PC-3 (cell line): Measurements from ENCODE around the gene ADCY2. TPM values are rescaled to one million over a fixed set of nuclear protein-coding genes. Genes with fewer than 3 reads are reported as not detected.

Experiments used
- ATAC-seq: fragments of 200-7000 bp; cut with Tn5 transposase; 2 replicates; pipeline ENCODE4 v1.9.1; 2020; ENCODE audit warnings: mild to moderate bottlenecking, moderate library complexity
- BruUV-seq: library from RNA; stranded (reverse); fragments of 400-500 nt; replicated peaks from 2 replicates; lab custom pipeline; 2021; lab: Mats Ljungman, UMichigan
- CTCF ChIA-PET: fragments of 300-600 bp; sonication (Branson Sonifier 250); formaldehyde crosslinking; loops from one replicate; lab custom pipeline; 2022; ENCODE audit warnings: antibody characterized with exemption; lab: Charles Lee
- POLR2A ChIA-PET: fragments of 300-600 bp; sonication (Branson Sonifier 250); formaldehyde crosslinking; loops from one replicate; lab custom pipeline; 2022; ENCODE audit warnings: antibody characterized with exemption; ENCODE audit not compliant: unreplicated experiment; lab: Charles Lee
- DNase-seq: peaks from one replicate; pipeline ENCODE4 v3.0.0-alpha.2; 2015
- H2AFZ ChIP-seq: fragments of 300-600 bp; sonication (generic); 2 replicates; pipeline ENCODE4 v1.6.0; 2016; ENCODE audit warnings: antibody characterized with exemption, low read length
- H3F3A ChIP-seq: fragments of 300-600 bp; sonication (generic); one replicate; pipeline ENCODE4 v1.6.0; 2017; ENCODE audit warnings: antibody characterized with exemption, low read length, control low read depth, mild to moderate bottlenecking; ENCODE audit not compliant: unreplicated experiment
- H3K27ac ChIP-seq: fragments of 300-600 bp; sonication (generic); 2 replicates; pipeline ENCODE4 v1.5.1; 2016; ENCODE audit warnings: mild to moderate bottlenecking, low read length
- H3K27me3 ChIP-seq: fragments of 300-600 bp; sonication (generic); 2 replicates; pipeline ENCODE4 v1.6.1; 2016; ENCODE audit warnings: low read length, mixed read lengths
- H3K36me3 ChIP-seq: fragments of 300-600 bp; sonication (generic); 2 replicates; pipeline ENCODE4 v1.6.1; 2016; ENCODE audit warnings: low read depth, mixed run types, low read length, mixed read lengths
- H3K4me1 ChIP-seq: fragments of 300-600 bp; sonication (generic); 2 replicates; pipeline ENCODE4 v1.5.1; 2016; ENCODE audit warnings: low read length; ENCODE audit not compliant: insufficient read depth
- H3K4me2 ChIP-seq: fragments of 300-600 bp; sonication (generic); 2 replicates; pipeline ENCODE4 v1.6.0; 2016; ENCODE audit warnings: low read length
- H3K4me3 ChIP-seq: fragments of 300-600 bp; sonication (generic); 2 replicates; pipeline ENCODE4 v1.5.1; 2016; ENCODE audit warnings: mild to moderate bottlenecking, low read length, mixed read lengths
- H3K79me2 ChIP-seq: fragments of 300-600 bp; sonication (generic); 2 replicates; pipeline ENCODE4 v1.6.1; 2017; ENCODE audit warnings: low read length, mixed read lengths
- H3K9ac ChIP-seq: fragments of 300-600 bp; sonication (generic); 2 replicates; pipeline ENCODE4 v1.6.0; 2016; ENCODE audit warnings: mild to moderate bottlenecking, low read length
- H3K9me2 ChIP-seq: fragments of 300-600 bp; sonication (generic); replicated peaks from 2 replicates; pipeline ENCODE4 v1.6.1; 2016; ENCODE audit warnings: mixed run types, low read length, mixed read lengths
- H3K9me3 ChIP-seq: fragments of 300-600 bp; sonication (generic); 2 replicates; pipeline ENCODE4 v1.6.1; 2016; ENCODE audit warnings: low read length, mixed read lengths
- H4K20me1 ChIP-seq: fragments of 300-600 bp; sonication (generic); 2 replicates; pipeline ENCODE4 v1.6.1; 2016; ENCODE audit warnings: low read length, mixed read lengths
- CTCF ChIP-seq: fragments of 300-600 bp; sonication (generic); conservative IDR thresholded peaks from 2 replicates; pipeline ENCODE4 v1.5.1; 2017; ENCODE audit warnings: antibody characterized with exemption, low read depth, mild to moderate bottlenecking, low read length
- EZH2 ChIP-seq: fragments of 300-600 bp; sonication (generic); IDR thresholded peaks from one replicate; pipeline ENCODE4 v1.6.1; 2017; ENCODE audit warnings: antibody characterized with exemption, mild to moderate bottlenecking, low read length; ENCODE audit not compliant: unreplicated experiment
- EZH2phosphoT487 ChIP-seq: fragments of 300-600 bp; sonication (generic); IDR thresholded peaks from 2 replicates; pipeline ENCODE4 v1.6.1; 2018; ENCODE audit warnings: mild to moderate bottlenecking, antibody characterized with exemption, low read length, borderline replicate concordance
- intact Hi-C: fragments of 100-400 bp; cut with micrococcal nuclease; formaldehyde crosslinking; loops from 2 replicates; pipeline ENCODE4 v1.9.0; 2023
- total RNA-seq: library from RNA; depleted of rRNA; stranded (reverse); fragments of >200 nt; gene quantifications from 2 replicates; pipeline ENCODE4 v1.2.3, GENCODE V29; 2014

Gene ADCY2
- total RNA-seq, 1 experiment from 2014 or later, result not detected

DNA sequence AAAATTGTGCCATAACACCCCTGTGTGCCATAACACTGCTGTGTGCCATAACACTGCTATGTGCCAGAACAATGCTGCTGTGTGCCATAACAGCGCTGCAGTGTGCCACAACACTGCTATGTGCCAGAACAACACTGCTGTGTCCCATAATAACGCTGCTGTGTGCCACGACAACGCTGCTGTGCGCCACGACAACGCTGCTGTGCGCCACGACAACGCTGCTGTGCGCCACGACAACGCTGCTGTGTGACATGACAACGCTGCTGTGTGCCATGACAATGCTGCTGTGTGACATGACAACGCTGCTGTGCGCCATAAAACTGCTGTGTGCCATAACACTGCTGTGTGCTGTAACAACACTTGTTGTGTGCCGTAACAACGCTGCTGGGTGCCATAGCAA lies 429.1 kb downstream of the ADCY2 start:
- TF ChIP-seq EZH2phosphoT487 (no peak), CTCF (no peak), EZH2 (no peak)
- no peak overlapping the region for H3K4me2 ChIP-seq
- H3K27me3 ChIP-seq, result peaks cover 95% of the 10 kb centered on the region
- H3K4me3 ChIP-seq, result no peak overlapping the region
- H3K9ac ChIP-seq, result no peak overlapping the region
- H4K20me1 ChIP-seq, result no peaks in the 10 kb centered on the region
- H3K79me2 ChIP-seq, result no peaks in the 10 kb centered on the region
- no peak for ATAC-seq
- H3K9me3 ChIP-seq, result no peaks in the 10 kb centered on the region
- no peaks in the 10 kb centered on the region for H3K36me3 ChIP-seq
- ChIA-PET CTCF (no interaction called here), POLR2A (no interaction called here)
- no peak for DNase-seq
- H3K4me1 ChIP-seq, result no peaks in the 10 kb centered on the region
- no peaks in the 10 kb centered on the region for H3K9me2 ChIP-seq
- H3F3A ChIP-seq, result no peaks in the 10 kb centered on the region
- no TSS peak for BruUV-seq
- no peak overlapping the region for H2AFZ ChIP-seq
- no peak overlapping the region for H3K27ac ChIP-seq
- intact Hi-C loops, result no loop called here

- Histone ChIP-seq H3K9me3 (no peaks in the 10 kb centered on the region), H3K27me3 (peaks cover 93% of the 10 kb centered on the region), H2AFZ (no peak overlapping the region), H3K27ac (no peak overlapping the region), H3K9ac (no peak overlapping the region), H3K4me1 (no peaks in the 10 kb centered on the region), H3K79me2 (no peaks in the 10 kb centered on the region), H3K4me3 (no peak overlapping the region), H4K20me1 (no peaks in the 10 kb centered on the region), H3K36me3 (no peaks in the 10 kb centered on the region), H3K9me2 (no peaks in the 10 kb centered on the region), H3K4me2 (no peak overlapping the region), H3F3A (no peaks in the 10 kb centered on the region)
- intact Hi-C loops, result no loop called here
- TF ChIP-seq EZH2phosphoT487 (no peak), CTCF (no peak), EZH2 (no peak)
- no TSS peak for BruUV-seq
- DNase-seq (no peak), ATAC-seq (no peak)
- POLR2A ChIA-PET, result no interaction called here
- CTCF ChIA-PET, result no interaction called here
Measured at GRCh38 chr5:7825630-7826029, 429.7 kb downstream of the ADCY2 start.

DNA sequence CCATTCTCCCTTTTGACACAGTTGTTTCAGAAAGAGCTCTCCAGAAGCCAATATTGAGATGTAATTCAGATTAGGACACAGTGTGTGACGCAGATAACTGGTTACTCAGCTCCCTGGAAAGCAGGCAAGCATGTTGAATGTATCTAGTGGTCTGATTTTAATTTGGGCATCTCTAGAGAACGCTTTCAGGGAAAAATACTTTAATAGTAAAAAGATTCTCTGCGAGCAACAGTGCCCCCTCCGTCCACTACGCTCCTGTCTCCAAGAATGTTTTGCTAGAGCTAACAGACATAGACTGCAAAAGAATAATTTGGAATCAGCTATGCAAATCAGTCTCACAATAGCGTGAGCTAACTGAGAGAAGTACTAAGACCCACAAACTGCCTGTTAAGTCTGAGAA lies 431.7 kb downstream of the ADCY2 start:
- BruUV-seq, result no TSS peak

More for the DNA sequence above, 431.7 kb downstream of the ADCY2 start:
- peaks cover 91% of the 10 kb centered on the region for H3K27me3 ChIP-seq
- no peaks in the 10 kb centered on the region for H3K9me2 ChIP-seq
- intact Hi-C loops, result no loop called here
- H3F3A ChIP-seq, result no peaks in the 10 kb centered on the region
- no peak overlapping the region for H3K4me2 ChIP-seq
- H3K4me3 ChIP-seq, result no peak overlapping the region
- H3K36me3 ChIP-seq, result no peaks in the 10 kb centered on the region
- no peak for ATAC-seq
- no peak overlapping the region for H3K27ac ChIP-seq
- no peak overlapping the region for H3K9ac ChIP-seq
- no peaks in the 10 kb centered on the region for H4K20me1 ChIP-seq
- H3K79me2 ChIP-seq, result no peaks in the 10 kb centered on the region
- H3K9me3 ChIP-seq, result no peaks in the 10 kb centered on the region
- no peaks in the 10 kb centered on the region for H3K4me1 ChIP-seq
- TF ChIP-seq CTCF (peak; percentile 30), EZH2 (no peak), EZH2phosphoT487 (no peak)
- ChIA-PET POLR2A (no interaction called here), CTCF (no interaction called here)
- H2AFZ ChIP-seq, result no peak overlapping the region
- DNase-seq, result no peak
